ENCODE measurements around the gene RPA3. TPM values are rescaled to one million over a fixed set of nuclear protein-coding genes. Genes with fewer than 3 reads are reported as not detected.

RPA3 gene
- total RNA-seq: 1 to 10 TPM in 1 of 2 donors, under 1 TPM in 1; 0.66 to 6.0 TPM

GRCh38 chr7:7718492-7718891, at the start of gene RPA3:
Gene RPA3 (minus strand): TSS chr7:7718607. CDS start chr7:7640418, 78,189 bp downstream.
- no peaks in the 10 kb centered on the region for H3K9me3 ChIP-seq
- ATAC-seq: no peak

GRCh38 chr7:7766671-7767070, 48.3 kb upstream of the RPA3 start:
- intact Hi-C loops (cut with DNase I): no loop called here

More at GRCh38 chr7:7718492-7718891, at the start of gene RPA3:
- TF ChIP-seq CTCF (IDR thresholded peaks at IDR 0.05) (no peak), POLR2A (IDR thresholded peaks at IDR 0.05) (no peak)
- no peak for DNase-seq
- WGBS, 2 donors: 79 to 86% methylated on average over 1 of the region's 1 CpG
- H3K4me3 ChIP-seq: no peak within 1 kb of the TSS
- peak within 1 kb of the TSS in 1 of 4 donors; percentile 32 for H3K27ac ChIP-seq
- H3K4me1 ChIP-seq: no peaks in the 10 kb centered on the region
- intact Hi-C loops (cut with DNase I): no loop called here
- H3K36me3 ChIP-seq (replicated peaks in 1 of 2; ENCODE audit: insufficient read depth in 1 of 2, low read depth in 2 of 2): no peaks in the 10 kb centered on the region
- no peaks in the 10 kb centered on the region for H3K27me3 ChIP-seq

GRCh38 chr7:7765422-7765821, 47.0 kb upstream of the RPA3 start:
- ATAC-seq (no peak), DNase-seq (no peak)
- Histone ChIP-seq H3K36me3 (replicated peaks in 1 of 2; ENCODE audit: insufficient read depth in 1 of 2, low read depth in 2 of 2) (no peaks in the 10 kb centered on the region), H3K27me3 (no peaks in the 10 kb centered on the region), H3K9me3 (no peaks in the 10 kb centered on the region), H3K4me1 (peaks cover 19% of the 10 kb centered on the region), H3K27ac (no peak overlapping the region), H3K4me3 (no peak overlapping the region)
- TF ChIP-seq CTCF (IDR thresholded peaks at IDR 0.05) (no peak), POLR2A (IDR thresholded peaks at IDR 0.05) (no peak)
- intact Hi-C loops (cut with DNase I): no loop called here

More at GRCh38 chr7:7766671-7767070, 48.3 kb upstream of the RPA3 start:
- TF ChIP-seq CTCF (IDR thresholded peaks at IDR 0.05) (no peak), POLR2A (IDR thresholded peaks at IDR 0.05) (no peak)
- Histone ChIP-seq H3K9me3 (no peaks in the 10 kb centered on the region), H3K4me1 (peaks cover 18% of the 10 kb centered on the region), H3K27me3 (no peaks in the 10 kb centered on the region), H3K4me3 (no peak overlapping the region), H3K36me3 (replicated peaks in 1 of 2; ENCODE audit: insufficient read depth in 1 of 2, low read depth in 2 of 2) (no peaks in the 10 kb centered on the region), H3K27ac (no peak overlapping the region)
- no peak for DNase-seq
- no peak for ATAC-seq

- Histone ChIP-seq H3K27ac (no peak overlapping the region), H3K27me3 (no peaks in the 10 kb centered on the region), H3K36me3 (replicated peaks in 1 of 2; ENCODE audit: insufficient read depth in 1 of 2, low read depth in 2 of 2) (no peaks in the 10 kb centered on the region), H3K4me1 (peaks cover 19% of the 10 kb centered on the region), H3K4me3 (no peak overlapping the region), H3K9me3 (no peaks in the 10 kb centered on the region)
- ATAC-seq (peak; percentile 62), DNase-seq (no peak)
- no peak for TF ChIP-seq POLR2A (IDR thresholded peaks at IDR 0.05)
- TF ChIP-seq CTCF (IDR thresholded peaks at IDR 0.05): no peak
- intact Hi-C loops (cut with DNase I): no loop called here
- WGBS, 2 donors: 75 to 84% methylated on average over 3 of the region's 3 CpGs
Measured at GRCh38 chr7:7764520-7765396, 46.4 kb upstream of the RPA3 start.
